ENCODE measurements around the gene ZRANB3.

ZRANB3 gene

GRCh38 chr2:135163306-135163705 is 367.7 kb downstream of the ZRANB3 start:
- H3K36me3 ChIP-seq (ENCODE audit: control insufficient read depth, insufficient read depth, low read length): peaks cover 60% of the 10 kb centered on the region

GRCh38 chr2:135162786-135163185 is 368.2 kb downstream of the ZRANB3 start:
- H3K36me3 ChIP-seq (ENCODE audit: control insufficient read depth, insufficient read depth, low read length): peaks cover 60% of the 10 kb centered on the region
- no peak overlapping the region for H3K4me3 ChIP-seq (ENCODE audit: extremely low read depth, insufficient read depth, low read length, poor library complexity, severe bottlenecking)
- H3K4me1 ChIP-seq (ENCODE audit: control insufficient read depth, insufficient read depth, low read length, poor library complexity, severe bottlenecking): no peaks in the 10 kb centered on the region
- no peaks in the 10 kb centered on the region for H3K9me3 ChIP-seq (ENCODE audit: control insufficient read depth, low read length)
- 89 to 100% methylated on average over 1 to 3 of the region's 4 CpGs for WGBS, 2 experiments (ENCODE audit: insufficient coverage in 2 of 2)
- H3K27ac ChIP-seq (ENCODE audit: low read depth, low read length, severe bottlenecking): no peak overlapping the region

More at GRCh38 chr2:135163306-135163705, 367.7 kb downstream of the ZRANB3 start:
- H3K4me1 ChIP-seq (ENCODE audit: control insufficient read depth, insufficient read depth, low read length, poor library complexity, severe bottlenecking): no peaks in the 10 kb centered on the region
- 94 to 100% methylated on average over 2 of the region's 2 CpGs for WGBS, 2 experiments (ENCODE audit: insufficient coverage in 2 of 2)
- no peak overlapping the region for H3K4me3 ChIP-seq (ENCODE audit: extremely low read depth, insufficient read depth, low read length, poor library complexity, severe bottlenecking)
- no peak overlapping the region for H3K27ac ChIP-seq (ENCODE audit: low read depth, low read length, severe bottlenecking)
- H3K9me3 ChIP-seq (ENCODE audit: control insufficient read depth, low read length): no peaks in the 10 kb centered on the region

- Histone ChIP-seq H3K4me1 (ENCODE audit: control insufficient read depth, insufficient read depth, low read length, poor library complexity, severe bottlenecking) (no peaks in the 10 kb centered on the region), H3K4me3 (ENCODE audit: extremely low read depth, insufficient read depth, low read length, poor library complexity, severe bottlenecking) (no peak overlapping the region), H3K9me3 (ENCODE audit: control insufficient read depth, low read length) (no peaks in the 10 kb centered on the region), H3K36me3 (ENCODE audit: control insufficient read depth, insufficient read depth, low read length) (peaks cover 60% of the 10 kb centered on the region), H3K27ac (ENCODE audit: low read depth, low read length, severe bottlenecking) (no peak overlapping the region)
- WGBS, 2 experiments (ENCODE audit: insufficient coverage in 2 of 2): 88 to 100% methylated on average over 2 to 3 of the region's 5 CpGs
Observed at GRCh38 chr2:135162377-135162776, 368.6 kb downstream of the ZRANB3 start.

- Histone ChIP-seq H3K4me1 (ENCODE audit: control insufficient read depth, insufficient read depth, low read length, poor library complexity, severe bottlenecking) (no peaks in the 10 kb centered on the region), H3K36me3 (ENCODE audit: control insufficient read depth, insufficient read depth, low read length) (peaks cover 55% of the 10 kb centered on the region), H3K9me3 (ENCODE audit: control insufficient read depth, low read length) (no peaks in the 10 kb centered on the region), H3K4me3 (ENCODE audit: extremely low read depth, insufficient read depth, low read length, poor library complexity, severe bottlenecking) (no peak overlapping the region), H3K27ac (ENCODE audit: low read depth, low read length, severe bottlenecking) (no peak overlapping the region)
- 94 to 100% methylated on average over 2 of the region's 2 CpGs for WGBS, 2 experiments (ENCODE audit: insufficient coverage in 2 of 2)
Observed at GRCh38 chr2:135159191-135159590, 371.8 kb downstream of the ZRANB3 start.

- no peaks in the 10 kb centered on the region for H3K9me3 ChIP-seq (ENCODE audit: control insufficient read depth, low read length)
- WGBS, 2 experiments (ENCODE audit: insufficient coverage in 2 of 2): 92% methylated on average over 2 of the region's 3 CpGs; no CpG with 5 or more reads in 1 of the 2 experiments
- H3K36me3 ChIP-seq (ENCODE audit: control insufficient read depth, insufficient read depth, low read length): peaks cover 51% of the 10 kb centered on the region
- H3K27ac ChIP-seq (ENCODE audit: low read depth, low read length, severe bottlenecking): no peak overlapping the region
- no peaks in the 10 kb centered on the region for H3K4me1 ChIP-seq (ENCODE audit: control insufficient read depth, insufficient read depth, low read length, poor library complexity, severe bottlenecking)
- no peak overlapping the region for H3K4me3 ChIP-seq (ENCODE audit: extremely low read depth, insufficient read depth, low read length, poor library complexity, severe bottlenecking)
Observed at GRCh38 chr2:135157856-135158255, 373.2 kb downstream of the ZRANB3 start.

- no peaks in the 10 kb centered on the region for H3K4me1 ChIP-seq (ENCODE audit: control insufficient read depth, insufficient read depth, low read length, poor library complexity, severe bottlenecking)
- H3K27ac ChIP-seq (ENCODE audit: low read depth, low read length, severe bottlenecking): no peak overlapping the region
- peaks cover 71% of the 10 kb centered on the region for H3K36me3 ChIP-seq (ENCODE audit: control insufficient read depth, insufficient read depth, low read length)
- no peak overlapping the region for H3K4me3 ChIP-seq (ENCODE audit: extremely low read depth, insufficient read depth, low read length, poor library complexity, severe bottlenecking)
- H3K9me3 ChIP-seq (ENCODE audit: control insufficient read depth, low read length): no peaks in the 10 kb centered on the region
Observed at GRCh38 chr2:135154962-135155361, 376.1 kb downstream of the ZRANB3 start.

- Histone ChIP-seq H3K36me3 (ENCODE audit: control insufficient read depth, insufficient read depth, low read length) (peaks cover 58% of the 10 kb centered on the region), H3K4me1 (ENCODE audit: control insufficient read depth, insufficient read depth, low read length, poor library complexity, severe bottlenecking) (no peaks in the 10 kb centered on the region), H3K4me3 (ENCODE audit: extremely low read depth, insufficient read depth, low read length, poor library complexity, severe bottlenecking) (no peak overlapping the region), H3K9me3 (ENCODE audit: control insufficient read depth, low read length) (no peaks in the 10 kb centered on the region), H3K27ac (ENCODE audit: low read depth, low read length, severe bottlenecking) (no peak overlapping the region)
- no CpG with 5 or more reads among the region's 1 CpG for WGBS, 2 experiments (ENCODE audit: insufficient coverage in 2 of 2)
Observed at GRCh38 chr2:135152361-135152760, 378.7 kb downstream of the ZRANB3 start.

- no peak overlapping the region for H3K4me3 ChIP-seq (ENCODE audit: extremely low read depth, insufficient read depth, low read length, poor library complexity, severe bottlenecking)
- 90 to 96% methylated on average over 3 of the region's 3 CpGs for WGBS, 2 experiments (ENCODE audit: insufficient coverage in 2 of 2)
Observed at GRCh38 chr2:135151615-135152014, 379.4 kb downstream of the ZRANB3 start.

GRCh38 chr2:135150725-135151124 is 380.3 kb downstream of the ZRANB3 start:
- Histone ChIP-seq H3K4me1 (ENCODE audit: control insufficient read depth, insufficient read depth, low read length, poor library complexity, severe bottlenecking) (no peaks in the 10 kb centered on the region), H3K9me3 (ENCODE audit: control insufficient read depth, low read length) (no peaks in the 10 kb centered on the region), H3K27ac (ENCODE audit: low read depth, low read length, severe bottlenecking) (no peak overlapping the region), H3K4me3 (ENCODE audit: extremely low read depth, insufficient read depth, low read length, poor library complexity, severe bottlenecking) (no peak overlapping the region), H3K36me3 (ENCODE audit: control insufficient read depth, insufficient read depth, low read length) (peaks cover 49% of the 10 kb centered on the region)
- WGBS, 2 experiments (ENCODE audit: insufficient coverage in 2 of 2): 83 to 100% methylated on average over 1 of the region's 1 CpG

More at GRCh38 chr2:135151615-135152014, 379.4 kb downstream of the ZRANB3 start:
- H3K36me3 ChIP-seq (ENCODE audit: control insufficient read depth, insufficient read depth, low read length): peaks cover 51% of the 10 kb centered on the region
- no peaks in the 10 kb centered on the region for H3K9me3 ChIP-seq (ENCODE audit: control insufficient read depth, low read length)
- no peaks in the 10 kb centered on the region for H3K4me1 ChIP-seq (ENCODE audit: control insufficient read depth, insufficient read depth, low read length, poor library complexity, severe bottlenecking)
- no peak overlapping the region for H3K27ac ChIP-seq (ENCODE audit: low read depth, low read length, severe bottlenecking)

- H3K4me1 ChIP-seq (ENCODE audit: control insufficient read depth, insufficient read depth, low read length, poor library complexity, severe bottlenecking): no peaks in the 10 kb centered on the region
- H3K4me3 ChIP-seq (ENCODE audit: extremely low read depth, insufficient read depth, low read length, poor library complexity, severe bottlenecking): no peak overlapping the region
- H3K9me3 ChIP-seq (ENCODE audit: control insufficient read depth, low read length): no peaks in the 10 kb centered on the region
- 71 to 86% methylated on average over 1 of the region's 1 CpG for WGBS, 2 experiments (ENCODE audit: insufficient coverage in 2 of 2)
- H3K27ac ChIP-seq (ENCODE audit: low read depth, low read length, severe bottlenecking): no peak overlapping the region
- H3K36me3 ChIP-seq (ENCODE audit: control insufficient read depth, insufficient read depth, low read length): peaks cover 43% of the 10 kb centered on the region
Observed at GRCh38 chr2:135149251-135149650, 381.8 kb downstream of the ZRANB3 start.

- H3K4me1 ChIP-seq (ENCODE audit: control insufficient read depth, insufficient read depth, low read length, poor library complexity, severe bottlenecking): no peaks in the 10 kb centered on the region
- peaks cover 6% of the 10 kb centered on the region for H3K9me3 ChIP-seq (ENCODE audit: control insufficient read depth, low read length)
- 88 to 100% methylated on average over 2 of the region's 2 CpGs for WGBS, 2 experiments (ENCODE audit: insufficient coverage in 2 of 2)
- no peak overlapping the region for H3K4me3 ChIP-seq (ENCODE audit: extremely low read depth, insufficient read depth, low read length, poor library complexity, severe bottlenecking)
- no peak overlapping the region for H3K27ac ChIP-seq (ENCODE audit: low read depth, low read length, severe bottlenecking)
- H3K36me3 ChIP-seq (ENCODE audit: control insufficient read depth, insufficient read depth, low read length): peaks cover 36% of the 10 kb centered on the region
Observed at GRCh38 chr2:135144343-135144742, 386.7 kb downstream of the ZRANB3 start.

Measured in mesodermal cell (in vitro differentiated cells).